Medulla oblongata (tissue), 1 donor: ENCODE measurements around the gene LAMC3.

Experiments
- DNase-seq: peaks from one replicate; pipeline ENCODE4 v3.0.0-alpha.2; 2015; ENCODE audit errors: extremely low spot score

The LAMC3 gene

DNA sequence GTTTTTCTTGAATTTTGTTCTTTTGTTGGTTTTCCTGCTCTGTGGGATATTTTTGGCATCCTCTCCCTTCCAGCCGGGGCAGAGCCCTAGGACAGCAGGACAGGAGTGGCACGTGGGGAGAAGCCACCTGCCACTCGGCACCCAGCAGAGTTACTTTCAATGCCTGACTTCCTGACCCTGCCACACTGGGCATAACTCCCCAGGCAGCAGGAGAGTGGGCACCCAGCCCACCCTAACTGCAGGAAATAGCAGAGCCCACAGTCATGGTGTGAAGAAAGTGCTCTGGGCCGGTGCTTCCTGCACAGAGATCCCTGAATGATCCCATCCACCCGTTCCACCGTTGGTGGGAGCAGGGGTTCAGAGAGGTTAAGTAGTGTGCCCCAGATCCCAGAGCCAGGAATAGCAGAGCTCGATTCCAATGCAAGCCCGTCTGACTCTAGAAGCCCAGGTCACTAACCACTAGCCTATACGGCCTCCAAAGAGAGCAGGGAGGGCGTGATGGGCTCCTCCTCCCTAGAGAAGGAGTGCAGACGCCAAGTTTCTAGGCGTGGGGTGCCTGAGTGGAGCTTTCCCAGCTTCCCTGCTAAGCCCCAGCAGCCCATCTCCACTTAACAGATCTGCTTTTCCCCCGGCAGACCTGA, 108.3 kb downstream of the LAMC3 start:
- DNase-seq: no peak

GRCh38 chr9:131117762-131118145, 108.8 kb downstream of the LAMC3 start:
- no peak for DNase-seq

- no peak for DNase-seq
Observed at GRCh38 chr9:131119600-131119999, 110.6 kb downstream of the LAMC3 start.

DNA sequence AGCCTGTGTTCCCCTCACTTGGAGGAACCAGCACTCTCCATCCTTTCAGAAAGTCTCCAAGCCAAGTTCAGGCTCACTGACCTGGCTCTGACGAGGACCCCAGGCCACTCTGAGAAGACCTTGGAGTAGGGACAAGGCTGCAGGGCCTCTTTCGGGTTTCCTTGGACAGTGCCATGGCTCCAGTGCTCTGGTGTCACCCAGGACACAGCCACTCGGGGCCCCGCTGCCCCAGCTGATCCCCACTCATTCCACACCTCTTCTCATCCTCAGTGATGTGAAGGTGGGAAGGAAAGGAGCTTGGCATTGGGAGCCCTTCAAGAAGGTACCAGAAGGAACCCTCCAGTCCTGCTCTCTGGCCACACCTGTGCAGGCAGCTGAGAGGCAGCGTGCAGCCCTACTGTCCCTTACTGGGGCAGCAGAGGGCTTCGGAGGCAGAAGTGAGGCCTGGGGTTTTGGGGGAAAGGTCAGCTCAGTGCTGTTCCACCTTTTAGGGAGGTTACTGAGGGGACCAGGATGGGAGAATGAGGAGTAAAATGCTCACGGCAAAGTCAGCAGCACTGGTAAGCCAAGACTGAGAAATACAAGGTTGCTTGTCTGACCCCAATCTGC, 111.8 kb downstream of the LAMC3 start:
- no peak for DNase-seq

DNA sequence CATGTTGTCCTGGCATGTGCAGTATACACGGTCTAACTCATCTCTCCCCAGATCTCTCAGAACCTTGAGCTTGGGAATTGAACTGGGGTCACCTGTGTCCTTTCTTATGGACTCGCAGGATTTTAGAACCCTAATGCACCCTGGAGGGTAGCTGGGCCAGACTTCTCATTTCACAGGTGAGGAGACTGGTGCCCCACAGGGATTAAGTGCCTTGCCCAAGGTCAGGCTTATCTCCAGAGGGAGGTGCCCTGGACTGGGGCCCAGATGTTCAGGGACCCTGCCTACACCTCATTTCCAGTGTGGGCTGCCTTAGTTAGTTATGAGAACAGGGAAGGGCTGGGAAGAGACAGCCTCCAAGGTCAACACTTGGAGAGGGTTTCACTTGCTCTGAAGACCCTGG, 112.4 kb downstream of the LAMC3 start:
- no peak for DNase-seq

DNA sequence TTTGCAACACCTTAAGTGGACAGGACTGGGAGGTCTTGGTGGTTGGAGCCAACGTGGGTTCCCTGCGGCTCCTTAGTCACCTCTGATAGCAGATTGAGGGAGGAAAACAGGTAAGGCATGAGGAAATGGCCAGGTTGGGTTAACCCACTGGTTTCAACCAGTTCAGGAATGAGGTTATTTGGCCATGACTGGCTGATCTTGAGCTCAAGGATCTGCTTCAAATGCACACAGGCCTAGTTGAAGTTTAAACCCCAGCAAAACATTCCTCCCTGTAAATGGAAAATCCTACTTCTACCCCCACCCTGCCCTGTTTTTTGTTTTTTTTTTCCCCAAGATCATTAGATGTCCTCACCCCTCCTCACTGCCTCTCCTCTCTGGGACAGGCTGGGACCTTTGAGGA, 113.2 kb downstream of the LAMC3 start:
- no peak for DNase-seq

GRCh38 chr9:131125038-131125287, 116.0 kb downstream of the LAMC3 start:
- DNase-seq: no peak

- DNase-seq: peak; percentile 99
Observed at GRCh38 chr9:131125288-131126058, 116.5 kb downstream of the LAMC3 start, which contains the start of gene NUP214. TSS of gene NUP214 (plus strand) at chr9:131125586. CDS start at chr9:131125705, 119 bp downstream.

DNA sequence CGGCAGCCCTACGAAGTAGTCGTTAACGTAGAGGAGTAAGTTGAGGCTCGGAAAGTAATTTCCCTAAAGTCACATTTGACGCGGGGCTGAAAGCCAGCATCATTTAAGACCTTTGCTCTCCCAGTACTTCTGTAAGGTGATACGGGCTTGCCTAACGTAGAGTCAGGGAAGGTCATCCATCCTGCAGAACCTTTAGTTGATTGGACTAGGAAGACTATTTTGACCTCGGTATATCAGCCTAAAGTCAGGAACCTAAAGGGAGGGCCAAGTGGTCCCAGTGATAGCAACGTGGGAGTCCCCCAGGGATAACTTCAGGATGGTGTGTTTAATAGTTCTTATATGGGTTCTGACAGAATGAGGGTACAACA, 117.1 kb downstream of the LAMC3 start:
- DNase-seq: no peak

DNA sequence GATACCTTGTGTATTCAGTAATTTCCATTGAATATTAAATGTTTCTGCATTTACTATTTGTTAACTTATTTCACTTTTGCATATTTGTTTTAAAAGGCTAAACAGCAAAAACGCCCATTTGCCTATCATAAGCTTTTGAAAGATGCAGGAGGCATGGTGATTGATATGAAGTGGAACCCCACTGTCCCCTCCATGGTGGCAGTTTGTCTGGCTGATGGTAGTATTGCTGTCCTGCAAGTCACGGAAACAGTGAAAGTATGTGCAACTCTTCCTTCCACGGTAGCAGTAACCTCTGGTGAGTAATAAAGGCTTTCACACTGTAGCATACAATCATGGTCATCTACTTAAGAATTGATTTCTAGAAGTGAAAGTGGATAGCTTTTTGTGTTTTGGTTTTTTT, 120.2 kb downstream of the LAMC3 start:
- DNase-seq: no peak

- DNase-seq: no peak
Observed at GRCh38 chr9:131138676-131139075, 129.7 kb downstream of the LAMC3 start.

DNA sequence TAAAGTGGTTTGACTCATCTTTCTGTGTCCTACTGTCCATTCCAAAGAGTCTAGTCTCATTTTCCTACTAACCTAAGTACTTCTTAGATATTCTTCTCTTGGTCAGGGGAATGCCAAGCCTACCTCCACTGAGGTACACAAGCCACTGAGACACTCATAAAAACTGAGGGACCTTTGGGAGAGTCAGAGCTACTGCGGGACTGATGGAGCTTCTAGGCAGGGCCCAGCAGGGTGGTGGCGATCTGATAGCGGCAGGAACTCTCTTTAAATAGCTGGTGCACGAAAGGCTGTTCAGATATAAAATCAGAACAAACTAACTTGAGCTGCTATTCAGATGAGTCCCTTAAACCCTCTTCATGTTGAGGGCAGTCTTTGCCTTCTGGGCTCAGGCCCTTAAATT, 131.1 kb downstream of the LAMC3 start:
- DNase-seq: no peak

DNA sequence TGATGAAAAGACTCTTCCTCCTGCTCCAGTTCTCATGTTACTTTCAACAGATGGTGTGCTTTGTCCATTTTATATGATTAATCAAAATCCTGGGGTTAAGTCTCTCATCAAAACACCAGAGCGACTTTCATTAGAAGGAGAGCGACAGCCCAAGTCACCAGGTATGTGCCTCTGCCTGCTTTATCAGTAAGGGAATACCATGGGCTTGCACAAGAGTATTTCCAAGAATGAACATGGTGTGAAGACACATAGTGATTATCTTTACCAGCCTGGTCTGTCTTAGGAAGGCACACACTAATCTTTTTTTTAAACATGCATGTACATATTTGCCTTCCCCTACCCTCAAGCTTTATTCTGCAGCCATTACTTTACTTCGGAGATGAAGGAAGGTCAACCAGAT, 131.6 kb downstream of the LAMC3 start:
- DNase-seq: no peak

- DNase-seq: no peak
Observed at GRCh38 chr9:131142160-131142559, 133.2 kb downstream of the LAMC3 start.
